CD4-positive, alpha-beta T cell treated with Interleukin-21 for 1 hour (primary cell): ENCODE measurements around the gene IGFN1.

Experiments
- DNase-seq: peaks from one replicate; pipeline ENCODE4 v3.0.0-alpha.2; 2020

Gene IGFN1

DNA sequence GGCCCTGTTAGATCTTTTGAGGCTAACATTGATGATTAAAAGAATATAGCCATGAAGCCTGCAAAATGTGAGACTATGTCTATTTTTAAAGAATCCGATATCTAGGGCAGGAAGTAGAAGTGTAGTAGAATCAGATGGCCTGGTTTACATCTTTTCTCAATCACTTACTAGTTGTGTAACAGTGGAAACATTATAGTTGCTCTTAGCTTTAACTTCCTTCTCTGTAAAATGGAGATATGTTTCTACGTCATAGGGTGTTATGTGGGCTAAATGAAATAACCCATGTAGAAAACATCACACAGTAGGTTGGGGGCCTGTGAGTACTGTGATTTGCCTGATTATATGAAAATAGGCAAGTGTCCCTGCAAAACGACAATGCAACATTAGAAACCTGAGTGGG, 4.4 kb upstream of the IGFN1 start:
- DNase-seq, result no peak

DNA sequence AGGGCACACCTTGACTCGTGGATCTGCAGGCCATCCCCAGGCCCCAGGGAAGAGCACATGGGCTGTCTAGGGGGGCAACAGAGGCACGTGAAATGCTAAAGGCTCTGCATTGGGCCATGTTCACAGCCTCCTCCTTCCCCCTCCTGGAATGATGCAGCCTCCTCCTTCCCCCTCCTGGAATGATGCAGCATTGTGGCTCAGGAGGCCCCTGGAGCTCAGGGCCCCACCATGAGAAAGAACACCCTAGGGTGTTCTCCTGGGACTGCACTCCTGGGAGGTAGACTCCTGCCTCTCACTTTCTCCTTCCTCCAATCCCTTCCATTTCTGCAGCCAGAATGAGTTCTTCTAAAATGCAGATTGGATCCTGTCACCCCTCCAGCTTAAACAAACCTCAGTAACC, 1.5 kb upstream of the IGFN1 start:
- DNase-seq, result no peak

DNA sequence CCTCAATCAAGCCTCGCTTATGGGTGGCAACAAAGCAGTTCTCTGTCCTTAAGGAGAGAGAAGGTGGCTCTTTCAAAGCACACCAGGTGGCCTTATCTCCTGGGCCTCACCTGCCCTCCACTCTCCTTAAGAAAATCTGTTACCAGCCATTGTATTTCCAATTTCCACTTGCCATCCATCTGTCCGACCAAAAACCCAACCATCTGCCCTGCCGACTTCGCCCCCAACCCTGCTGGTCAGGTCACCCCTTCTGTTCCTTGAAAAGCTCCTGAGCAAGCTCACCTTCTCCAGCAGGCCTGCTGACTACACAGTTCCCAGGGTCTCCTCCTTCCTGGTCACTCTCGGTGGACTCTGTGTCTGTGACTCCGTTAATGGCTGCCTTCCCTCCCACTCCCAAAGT, 619 bp upstream of the IGFN1 start:
- no peak for DNase-seq

DNA sequence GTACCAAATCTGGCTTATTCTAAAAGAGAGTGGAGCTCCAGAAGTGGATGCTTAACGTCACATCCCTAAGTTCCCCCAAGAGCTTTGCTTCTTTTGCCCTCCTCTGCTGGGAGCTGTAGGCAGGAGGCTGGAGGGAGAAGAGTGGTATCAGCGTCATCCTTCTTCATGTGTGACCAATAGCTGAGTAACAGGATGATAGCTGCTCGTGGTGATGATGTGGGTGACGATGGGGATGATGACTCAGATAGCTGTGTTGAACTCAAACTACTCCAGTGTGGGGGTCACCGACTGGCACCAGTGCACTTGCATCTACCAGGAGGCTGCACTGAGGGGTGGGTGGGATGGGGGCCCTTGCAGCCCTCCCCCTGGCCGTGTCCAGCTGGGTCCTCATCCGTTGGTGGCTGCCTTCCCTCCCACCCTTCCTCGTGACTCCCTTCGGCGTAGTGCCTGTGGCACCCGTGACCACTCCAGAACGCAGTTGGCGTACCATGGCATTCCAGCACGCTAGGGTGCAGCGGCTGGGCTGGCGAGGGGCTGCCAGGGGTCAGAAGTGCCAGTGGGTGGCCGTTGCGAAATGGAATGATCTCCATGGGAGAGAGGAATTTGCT, 1.1 kb downstream of the IGFN1 start:
- no peak for DNase-seq

DNA sequence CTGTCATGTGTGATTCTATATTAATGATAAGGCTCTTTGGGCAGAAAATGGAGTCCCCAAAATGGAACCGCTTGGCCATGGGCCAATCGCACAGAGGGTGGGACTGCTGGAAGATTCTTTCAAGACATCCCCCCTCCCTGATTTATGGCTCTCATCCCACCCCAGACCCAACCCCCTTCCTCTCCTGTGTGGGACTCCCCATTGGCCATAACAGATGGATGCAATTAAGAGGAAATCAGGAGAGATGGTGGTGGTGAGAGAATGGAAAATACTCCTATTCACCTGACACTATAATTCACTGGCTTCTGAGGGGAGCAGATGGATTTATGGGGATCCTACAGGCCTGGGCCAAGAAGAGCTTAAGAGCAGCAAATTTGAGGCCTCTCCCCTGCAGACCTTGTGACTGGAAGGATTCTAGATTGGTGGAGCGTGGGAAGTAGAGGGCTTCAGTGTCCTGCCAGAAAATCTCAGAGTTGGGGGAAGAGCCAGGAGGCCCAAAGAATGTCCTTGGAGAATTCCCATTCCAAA, 1.7 kb downstream of the IGFN1 start:
- DNase-seq, result no peak

DNA sequence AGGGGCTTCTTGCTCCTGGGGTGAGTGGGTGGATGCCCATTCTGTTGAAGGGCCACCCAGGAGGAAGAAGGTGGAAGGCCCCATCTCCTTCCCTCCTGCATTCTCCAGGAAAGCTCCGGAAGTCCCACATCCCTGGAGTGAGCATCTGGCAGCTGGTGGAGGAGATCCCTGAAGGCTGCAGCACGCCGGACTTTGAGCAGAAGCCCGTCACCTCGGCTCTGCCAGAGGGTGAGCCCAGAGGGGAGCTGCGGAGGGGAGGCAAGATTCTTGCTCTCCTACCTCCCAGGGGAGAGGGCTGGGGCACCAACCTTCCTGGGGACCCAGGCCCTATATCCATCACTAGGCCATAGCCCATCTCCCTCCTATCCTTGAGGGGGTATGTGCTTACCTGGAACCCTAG, 3.4 kb downstream of the IGFN1 start:
- no peak for DNase-seq

DNA sequence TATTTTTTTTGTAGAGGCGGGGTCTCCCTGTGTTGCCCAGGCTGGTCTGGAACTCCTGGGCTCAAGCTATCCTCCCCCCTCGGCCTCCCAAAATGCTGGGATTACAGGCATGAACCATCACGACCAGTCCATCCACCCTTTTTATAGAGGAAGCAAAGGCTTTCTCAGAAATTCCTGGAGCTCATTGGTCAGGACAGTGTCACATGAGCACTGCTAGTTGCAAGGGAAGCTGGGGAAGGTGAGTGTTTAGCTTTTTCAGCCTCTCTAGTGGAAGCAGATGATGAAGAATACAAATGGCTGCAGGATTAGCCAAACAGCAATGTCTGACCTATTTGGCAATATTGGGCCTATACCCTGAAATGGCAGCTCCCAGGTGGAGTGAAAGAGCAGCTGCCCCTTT, 8.0 kb downstream of the IGFN1 start:
- no peak for DNase-seq

DNA sequence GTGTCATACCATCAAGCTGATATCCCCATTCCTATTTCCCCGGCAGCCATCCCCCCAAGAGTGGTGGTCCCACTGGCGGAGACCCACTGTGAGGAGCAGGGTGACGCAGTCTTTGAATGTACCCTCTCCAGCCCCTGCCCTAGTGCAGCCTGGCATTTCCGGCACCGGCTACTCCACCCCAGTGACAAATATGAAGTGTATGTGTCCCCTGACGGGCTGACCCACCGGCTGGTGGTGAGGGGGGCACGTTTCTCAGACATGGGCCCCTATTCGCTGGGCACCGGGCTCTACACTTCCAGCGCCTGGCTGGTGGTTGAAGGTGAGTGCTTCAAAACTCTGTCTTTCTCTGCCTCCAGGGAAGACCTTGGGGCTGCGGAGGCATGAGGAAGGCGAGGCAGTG, 14.4 kb downstream of the IGFN1 start:
- DNase-seq, result no peak

DNA sequence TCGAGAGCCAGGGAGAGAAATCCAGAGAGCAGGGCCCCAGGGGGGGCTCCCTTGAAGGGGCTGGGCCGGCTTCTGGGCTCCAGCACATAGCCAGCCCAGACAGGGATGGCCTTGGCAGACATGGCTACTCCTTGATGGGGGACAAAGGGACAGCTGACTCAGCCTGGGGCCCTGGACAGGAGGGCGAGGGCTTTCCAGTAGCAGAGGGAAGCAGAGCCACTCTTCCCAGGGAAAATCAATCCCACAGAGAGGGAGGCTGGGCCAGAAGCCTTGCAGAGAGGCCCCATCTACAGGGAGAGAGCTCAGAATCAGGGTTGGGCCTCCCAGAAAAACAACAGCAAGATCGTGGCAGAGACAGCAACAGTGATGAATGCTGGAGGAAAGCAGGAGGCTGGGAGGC, 15.6 kb downstream of the IGFN1 start:
- DNase-seq, result no peak

DNA sequence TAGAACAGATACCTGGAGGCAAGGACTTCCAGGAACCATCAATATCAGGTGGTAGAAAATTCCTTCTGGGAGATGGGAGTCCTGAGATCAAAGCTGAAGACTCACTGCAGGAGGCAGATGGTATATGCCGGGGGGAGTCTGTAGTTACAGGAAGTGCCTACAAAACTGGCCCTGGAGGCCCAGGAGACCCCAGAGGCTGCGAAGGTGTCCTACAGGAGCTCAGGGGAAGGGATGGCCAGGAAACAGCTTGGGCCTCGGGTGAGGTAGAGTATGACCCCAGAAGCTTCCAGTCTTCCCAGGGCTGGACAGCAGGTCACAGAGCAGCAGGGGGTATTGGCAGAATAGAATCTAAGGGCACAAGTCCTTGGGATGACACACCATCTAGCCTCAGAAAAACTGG, 16.4 kb downstream of the IGFN1 start:
- no peak for DNase-seq

DNA sequence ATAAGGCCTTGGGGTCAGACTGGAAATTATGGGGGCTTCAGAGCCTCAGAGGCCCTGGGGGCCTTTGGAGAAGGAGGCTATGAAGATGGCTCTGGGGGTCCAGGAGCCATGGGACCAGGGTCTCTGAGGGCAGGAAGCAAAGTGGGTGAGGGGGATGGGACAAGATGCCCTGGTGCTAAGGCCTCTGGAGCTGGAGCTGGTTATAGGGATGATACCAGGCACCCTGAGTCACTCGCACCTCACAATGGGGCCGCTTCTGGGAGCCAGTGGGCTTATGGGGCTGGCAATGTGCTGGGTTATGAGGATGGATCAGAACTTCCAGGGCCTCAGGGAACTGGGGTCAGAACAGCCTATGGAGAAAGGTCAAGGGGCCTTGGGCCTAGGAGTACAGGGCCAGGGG, 17.6 kb downstream of the IGFN1 start:
- no peak for DNase-seq

DNA sequence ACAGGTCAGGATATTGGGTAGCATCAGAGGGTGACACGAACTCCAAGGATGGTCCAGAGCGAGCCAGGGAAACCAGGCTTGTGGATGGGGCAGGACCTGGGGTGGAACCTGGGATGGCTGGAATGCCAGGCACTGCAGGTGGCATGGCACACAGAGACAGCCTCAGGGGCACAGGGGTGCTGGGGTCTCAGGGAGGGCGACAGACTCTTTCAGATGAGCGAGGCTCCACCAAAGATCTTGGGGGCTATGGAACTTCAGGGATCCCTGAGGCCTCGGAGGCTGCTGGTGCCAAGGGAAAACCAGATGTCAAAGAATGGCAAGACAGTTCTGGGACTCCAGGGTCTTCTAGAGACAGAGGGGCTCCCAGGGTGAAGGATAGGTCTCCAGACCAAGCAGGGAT, 21.4 kb downstream of the IGFN1 start:
- no peak for DNase-seq

DNA sequence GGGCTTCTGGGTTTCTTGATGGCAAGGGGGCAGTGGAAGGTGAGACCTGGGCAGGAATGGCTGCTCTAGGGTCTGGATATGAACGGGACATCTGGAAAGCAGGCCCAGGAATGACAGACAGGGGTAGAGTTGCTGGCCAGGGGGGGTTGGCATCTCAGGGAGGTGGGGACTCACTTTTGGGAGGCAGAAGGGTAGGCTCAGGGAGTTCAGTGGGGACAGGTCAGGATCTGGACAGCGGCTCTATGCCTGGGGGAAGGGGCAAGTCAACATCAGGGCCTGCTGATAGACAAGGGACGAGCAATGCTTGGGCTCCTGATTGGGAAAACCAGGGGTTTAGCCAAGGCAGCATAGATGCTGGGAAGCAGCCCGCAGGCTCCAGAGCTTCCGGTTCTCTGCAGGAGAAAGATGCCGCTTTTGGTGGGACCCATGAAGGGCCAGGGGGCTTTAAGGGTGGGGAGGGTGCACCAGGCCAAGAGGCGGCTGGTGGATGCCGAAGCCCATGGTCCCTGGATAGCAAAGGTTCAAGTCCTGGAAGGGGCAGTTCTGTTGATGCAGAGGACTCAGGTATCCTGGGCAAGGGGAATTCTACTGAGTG, 21.9 kb downstream of the IGFN1 start:
- no peak for DNase-seq

DNA sequence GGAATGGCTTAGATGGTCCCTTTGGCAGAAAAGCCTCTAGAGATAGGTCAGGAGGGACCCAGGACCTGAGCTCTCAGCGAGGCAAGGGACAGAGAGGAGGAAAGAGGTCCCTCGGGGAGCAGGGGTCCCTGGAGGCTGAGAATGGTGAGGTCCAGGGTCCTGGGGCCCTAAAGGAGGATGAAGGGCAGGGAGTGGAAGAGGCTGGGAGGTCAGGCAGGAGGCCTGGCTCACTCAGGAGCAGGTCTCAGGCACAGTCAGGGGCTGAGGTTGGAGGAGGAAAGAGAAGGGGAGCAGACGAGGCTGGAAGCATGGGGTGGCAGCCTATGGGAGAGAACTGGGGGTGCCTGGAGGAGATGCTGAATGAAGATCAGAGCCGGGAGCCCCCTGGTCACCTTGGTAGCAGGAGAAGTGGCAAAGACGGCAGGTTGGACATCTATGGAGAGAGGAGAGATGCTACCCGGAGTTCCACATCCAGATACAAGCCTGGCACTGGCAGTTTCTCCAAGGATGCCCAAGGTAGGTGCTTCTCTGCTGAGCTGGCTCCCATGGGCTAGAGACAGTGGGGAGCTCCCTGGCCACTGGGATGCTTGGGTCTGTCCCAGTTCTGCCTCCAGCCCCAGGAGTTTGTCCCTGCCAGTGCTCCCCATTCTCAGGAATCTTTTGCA, 22.6 kb downstream of the IGFN1 start:
- DNase-seq, result no peak

DNA sequence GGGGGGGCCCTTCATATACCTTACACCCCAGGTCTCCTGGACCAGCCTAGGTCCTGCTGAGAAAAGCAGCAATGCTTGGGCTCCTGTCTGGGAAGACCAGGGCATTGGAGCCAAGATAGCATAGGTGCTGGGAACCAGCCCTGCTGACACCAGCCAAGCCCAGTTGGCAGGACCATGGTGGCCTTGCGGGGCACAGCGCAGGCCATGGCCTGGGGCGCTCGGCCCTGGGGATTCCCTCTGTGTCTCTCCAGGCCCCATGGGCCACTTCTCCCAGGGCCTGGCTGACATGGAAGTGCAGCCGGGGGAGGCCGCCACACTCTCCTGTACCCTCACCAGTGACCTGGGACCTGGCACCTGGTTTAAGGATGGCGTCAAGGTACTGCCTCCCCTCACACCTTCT, 23.3 kb downstream of the IGFN1 start:
- DNase-seq, result no peak

DNA sequence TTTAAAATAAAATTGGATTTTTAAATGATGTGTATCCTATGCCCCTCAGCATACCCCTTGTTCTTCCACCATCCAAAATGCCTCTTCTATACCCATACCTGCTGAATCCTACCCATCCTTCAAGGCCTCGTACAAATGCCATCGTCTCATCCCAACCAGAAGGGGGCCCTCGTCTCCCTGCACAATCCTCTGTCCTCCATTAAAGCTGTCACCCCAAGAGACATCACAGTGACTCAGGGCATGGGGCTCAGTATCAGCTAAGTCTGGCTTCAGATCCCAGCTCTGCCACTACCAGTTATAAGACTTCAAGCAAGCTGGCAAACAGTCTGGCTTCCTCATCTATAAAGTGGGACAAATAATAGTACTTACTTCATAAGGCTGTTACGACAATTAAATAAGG, 23.8 kb downstream of the IGFN1 start:
- no peak for DNase-seq

DNA sequence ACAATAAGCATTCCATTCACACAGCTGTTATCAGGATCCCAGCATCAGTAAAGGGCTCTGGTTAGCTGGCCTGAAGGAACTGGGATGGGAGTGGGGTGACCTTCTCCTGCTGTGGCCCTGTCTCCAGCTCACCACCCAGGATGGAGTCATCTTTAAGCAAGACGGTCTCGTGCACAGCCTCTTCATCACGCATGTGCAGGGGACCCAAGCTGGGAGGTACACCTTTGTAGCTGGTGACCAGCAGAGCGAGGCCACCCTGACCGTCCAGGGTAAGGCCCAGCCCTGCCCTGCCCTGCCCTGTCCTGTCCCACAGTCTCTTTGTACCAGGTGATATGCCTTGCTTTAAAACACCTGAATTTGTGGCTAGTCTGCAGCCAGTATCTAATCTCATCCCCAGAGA, 24.3 kb downstream of the IGFN1 start:
- no peak for DNase-seq

DNA sequence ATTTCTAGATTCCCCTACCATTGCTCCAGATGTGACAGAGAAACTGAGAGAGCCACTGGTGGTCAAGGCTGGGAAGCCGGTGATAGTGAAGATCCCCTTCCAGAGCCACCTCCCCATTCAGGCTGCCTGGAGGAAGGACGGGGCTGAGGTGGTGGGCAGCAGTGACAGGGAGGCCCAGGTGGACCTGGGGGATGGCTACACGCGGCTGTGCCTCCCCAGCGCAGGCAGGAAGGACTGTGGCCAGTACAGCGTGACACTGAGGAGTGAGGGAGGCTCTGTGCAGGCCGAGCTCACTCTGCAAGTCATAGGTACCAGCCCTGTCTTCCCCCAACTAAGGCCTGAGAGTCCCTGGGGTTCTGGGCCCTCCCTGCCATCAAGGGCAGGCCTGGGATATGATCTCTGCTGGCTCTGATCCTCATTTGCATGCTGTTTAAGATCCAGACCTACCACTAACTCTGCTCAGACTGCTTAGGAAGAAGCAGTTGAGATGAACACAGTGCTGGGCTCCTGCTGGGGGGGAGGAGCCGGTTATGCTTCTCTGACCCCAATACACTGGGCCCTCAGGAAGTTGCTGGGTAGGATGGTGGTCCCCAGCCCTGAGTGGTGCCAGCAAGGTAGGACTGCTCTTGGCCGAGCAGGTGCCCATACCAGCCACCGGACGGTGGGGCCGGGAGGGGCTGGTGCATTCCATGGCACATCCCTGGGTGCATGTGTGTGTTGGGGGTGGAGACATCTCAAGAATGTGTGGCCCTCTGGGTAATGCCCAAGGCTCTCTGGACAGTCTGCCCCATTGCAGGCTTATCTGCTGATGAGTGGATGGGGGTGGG, 25.1 kb downstream of the IGFN1 start:
- no peak for DNase-seq

DNA sequence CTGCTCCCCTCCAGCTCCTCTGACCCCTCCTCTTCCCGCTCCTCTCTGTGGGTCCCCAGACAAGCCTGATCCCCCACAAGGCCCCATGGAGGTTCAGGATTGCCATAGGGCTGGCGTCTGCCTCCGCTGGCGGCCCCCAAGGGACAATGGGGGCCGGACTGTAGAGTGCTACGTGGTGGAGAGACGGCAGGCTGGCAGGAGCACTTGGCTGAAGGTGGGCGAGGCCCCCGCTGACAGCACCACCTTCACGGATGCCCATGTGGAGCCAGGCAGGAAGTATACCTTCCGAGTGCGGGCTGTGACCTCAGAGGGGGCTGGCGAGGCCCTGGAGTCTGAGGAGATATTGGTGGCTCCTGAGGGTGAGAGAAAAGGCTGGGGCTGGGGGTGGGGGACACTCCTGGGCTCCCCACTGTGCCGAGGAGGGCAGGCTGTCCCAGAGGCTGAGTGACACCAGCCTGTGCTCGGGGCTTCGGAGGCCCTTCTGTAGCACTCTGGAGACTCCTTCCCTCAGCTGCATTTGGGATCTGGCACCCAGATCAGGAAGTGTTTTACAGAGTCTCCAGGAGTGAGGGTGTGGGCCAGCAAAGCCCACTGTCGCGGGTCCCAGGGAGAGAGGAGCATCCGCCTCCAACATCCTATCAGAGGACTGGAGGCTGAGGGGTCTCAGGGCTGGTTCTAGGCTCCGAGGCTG, 25.9 kb downstream of the IGFN1 start:
- DNase-seq, result no peak

DNA sequence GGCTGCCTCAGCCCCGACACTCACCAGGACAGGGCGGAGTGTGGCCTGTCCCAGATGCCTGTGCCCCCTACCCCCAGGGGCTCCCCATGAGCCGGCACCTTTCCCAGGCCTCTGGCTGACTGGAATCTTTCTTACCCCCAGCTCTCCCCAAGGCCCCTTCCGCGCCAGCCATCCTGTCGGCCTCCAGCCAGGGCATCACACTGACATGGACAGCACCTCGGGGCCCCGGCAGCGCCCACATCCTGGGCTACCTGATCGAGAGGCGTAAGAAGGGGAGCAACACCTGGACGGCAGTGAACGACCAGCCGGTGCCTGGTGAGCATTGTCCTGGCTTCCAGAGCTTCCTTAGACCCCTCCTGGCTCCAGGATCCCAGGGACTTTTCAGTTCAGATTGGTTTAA, 26.5 kb downstream of the IGFN1 start:
- no peak for DNase-seq

DNA sequence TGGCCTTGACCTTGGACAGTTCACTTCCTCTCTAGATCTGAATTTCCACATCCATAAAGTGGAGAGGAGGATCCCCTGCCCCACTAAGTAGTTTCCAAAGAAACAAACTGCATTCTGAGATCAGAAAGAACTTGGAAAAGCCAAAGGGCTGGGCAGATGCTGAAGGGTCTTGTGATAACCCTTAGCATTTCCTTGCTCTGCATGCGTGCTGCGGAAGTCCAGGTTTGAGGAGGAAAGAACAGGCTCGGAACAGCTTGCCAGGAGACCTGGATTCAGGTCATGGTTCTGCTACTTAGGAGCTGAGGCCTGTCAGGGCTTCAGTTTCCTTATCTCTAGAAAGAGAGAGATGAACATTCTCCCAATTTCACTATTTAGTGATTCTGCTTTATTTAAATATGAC, 27.2 kb downstream of the IGFN1 start:
- DNase-seq, result no peak

DNA sequence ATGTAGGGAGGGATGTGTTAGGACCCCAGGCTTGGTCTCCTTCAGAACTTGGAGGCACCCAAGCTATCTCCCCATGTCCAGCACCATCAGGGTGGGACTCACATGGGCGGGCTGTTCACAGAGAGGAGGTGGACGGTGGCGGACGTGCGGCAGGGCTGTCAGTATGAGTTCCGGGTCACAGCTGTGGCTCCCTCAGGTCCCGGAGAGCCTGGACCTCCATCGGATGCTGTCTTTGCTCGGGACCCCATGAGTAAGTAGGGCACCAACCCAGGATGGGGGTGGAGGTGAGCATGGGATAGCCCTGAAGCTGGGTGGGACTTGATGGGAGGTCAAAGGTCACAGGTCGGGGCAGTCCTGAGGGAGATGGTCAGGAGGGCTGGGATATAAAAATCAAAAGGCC, 27.8 kb downstream of the IGFN1 start:
- no peak for DNase-seq
